SK-N-SH (cell line): ENCODE measurements around the gene DVL2. TPM values are rescaled to one million over a fixed set of nuclear protein-coding genes. Genes with fewer than 3 reads are reported as not detected.

Experiments
- CTCF ChIA-PET: fragments of 300-600, 350-600 bp; formaldehyde crosslinking; extraction: SDS; loops from one replicate; lab custom pipeline; 2021; lab: Yijun Ruan, JAX
- POLR2A ChIA-PET: fragments of 350-600 bp; sonication (Branson Sonifier 250); formaldehyde crosslinking; extraction: SDS; loops from one replicate; lab custom pipeline; 2020; ENCODE audit warnings: antibody characterized with exemption, inconsistent platforms; lab: Yijun Ruan, JAX
- DNase-seq: peaks from one replicate; pipeline ENCODE4 v3.0.0; 2012
- H2AFZ ChIP-seq: fragments of 200-600 bp; sonication (generic); 2 replicates; pipeline ENCODE4 v1.8.1; 2016; ENCODE audit warnings: antibody characterized with exemption, mild to moderate bottlenecking, low read depth
- H3F3A ChIP-seq: fragments of 200-600 bp; sonication (generic); replicated peaks from 2 replicates; pipeline ENCODE3; 2016; ENCODE audit warnings: antibody characterized with exemption, mild to moderate bottlenecking; ENCODE audit not compliant: insufficient read depth
- H3K27ac ChIP-seq, 2 experiments: fragments of 200-500 bp in 1 of 2; fragments of 200-600 bp in 1 of 2; sonication (Bioruptor generic) in 1 of 2; sonication (generic), shearing (Covaris generic) in 1 of 2; 2 replicates each; pipeline versions ENCODE4 v1.5.1 to v1.6.1; 2014 to 2016; ENCODE audit warnings: low read depth in 2 of 2, inconsistent platforms in 1 of 2, low read length in 1 of 2, mild to moderate bottlenecking in 1 of 2, mixed read lengths in 1 of 2
- H3K27me3 ChIP-seq: fragments of 200-600 bp; sonication (generic), shearing (Covaris generic); 2 replicates; pipeline ENCODE4 v1.6.1; 2016; ENCODE audit warnings: mixed run types; ENCODE audit not compliant: insufficient read depth
- H3K36me3 ChIP-seq, 2 experiments: fragments of 200-500 bp in 1 of 2; fragments of 200-600 bp in 1 of 2; sonication (Bioruptor generic) in 1 of 2; sonication (generic) in 1 of 2; replicated peaks in 1 of 2; 2 replicates each; pipeline versions ENCODE3 to v1.5.1; 2014 to 2016; ENCODE audit warnings: low read length in 1 of 2, mild to moderate bottlenecking in 1 of 2; ENCODE audit not compliant: insufficient read depth in 2 of 2, control insufficient read depth in 1 of 2
- H3K4me1 ChIP-seq, 2 experiments: fragments of 200-500 bp in 1 of 2; fragments of 200-600 bp in 1 of 2; sonication (Bioruptor generic) in 1 of 2; sonication (generic), shearing (Covaris generic) in 1 of 2; 2 replicates each; pipeline versions ENCODE4 v1.5.1 to v1.6.1; 2014 to 2016; ENCODE audit warnings: low read depth in 1 of 2, low read length in 1 of 2, mixed run types in 1 of 2; ENCODE audit not compliant: insufficient read depth in 2 of 2, control insufficient read depth in 1 of 2
- H3K4me2 ChIP-seq: fragments of 200-600 bp; sonication (generic), shearing (Covaris generic); 2 replicates; pipeline ENCODE4 v1.6.1; 2017; ENCODE audit warnings: mixed run types
- H3K4me3 ChIP-seq, 2 experiments: fragments of 200-500 bp in 1 of 2; fragments of 200-600 bp in 1 of 2; sonication (Bioruptor generic) in 1 of 2; sonication (generic), shearing (Covaris generic) in 1 of 2; 2 replicates each; pipeline versions ENCODE4 v1.5.1 to v1.8.1; 2014 to 2016; ENCODE audit warnings: low read depth in 2 of 2, inconsistent platforms in 1 of 2, low read length in 1 of 2, mild to moderate bottlenecking in 1 of 2, mixed read lengths in 1 of 2, moderate library complexity in 1 of 2
- H3K79me2 ChIP-seq: fragments of 200-600 bp; sonication (generic); 2 replicates; pipeline ENCODE4 v1.8.1; 2017; ENCODE audit warnings: mild to moderate bottlenecking; ENCODE audit not compliant: insufficient read depth
- H3K9ac ChIP-seq: fragments of 200-600 bp; sonication (generic); 2 replicates; pipeline ENCODE4 v1.6.1; 2017; ENCODE audit warnings: mixed run types
- H3K9me2 ChIP-seq: fragments of 200-600 bp; sonication (generic); 2 replicates; pipeline ENCODE4 v1.6.1; 2017; ENCODE audit warnings: mixed run types
- H3K9me3 ChIP-seq: fragments of 200-600 bp; sonication (generic); 2 replicates; pipeline ENCODE4 v1.6.1; 2017; ENCODE audit warnings: mixed run types, mild to moderate bottlenecking, moderate library complexity
- H4K20me1 ChIP-seq: fragments of 200-600 bp; sonication (generic); 2 replicates; pipeline ENCODE4 v1.6.1; 2017; ENCODE audit warnings: mild to moderate bottlenecking, mixed run types; ENCODE audit not compliant: insufficient read depth
- CHD2 ChIP-seq: fragments of 150-350 bp; IDR thresholded peaks from 2 replicates; pipeline ENCODE4 v1.6.1; 2018; ENCODE audit warnings: low read length; ENCODE audit not compliant: partially characterized antibody
- ELF1 ChIP-seq: IDR thresholded peaks from 2 replicates; pipeline ENCODE4 v1.4.0; 2012
- EP300 ChIP-seq, 2 experiments: IDR thresholded peaks; 2 replicates each; pipeline versions ENCODE4 v1.4.0 to v1.6.1; 2012; ENCODE audit warnings: borderline replicate concordance in 1 of 2, low read depth in 1 of 2, low read length in 1 of 2
- FOSL2 ChIP-seq: IDR thresholded peaks from 2 replicates; pipeline ENCODE4 v1.4.0; 2012; ENCODE audit warnings: low read depth, mild to moderate bottlenecking, moderate library complexity, borderline replicate concordance
- FOXJ3 ChIP-seq: sonication (generic); formaldehyde crosslinking; IDR thresholded peaks from 2 replicates; pipeline ENCODE4 v1.5.1; 2020; ENCODE audit warnings: mild to moderate bottlenecking, missing genetic modification reagents
- FOXM1 ChIP-seq: IDR thresholded peaks from 2 replicates; pipeline ENCODE4 v1.4.0; 2012; ENCODE audit warnings: low read depth, mild to moderate bottlenecking
- GATA2 ChIP-seq: sonication (generic); formaldehyde crosslinking; IDR thresholded peaks from 2 replicates; pipeline ENCODE4 v1.5.0; 2020; ENCODE audit warnings: mild to moderate bottlenecking, missing genetic modification reagents
- MXI1 ChIP-seq: IDR thresholded peaks from 2 replicates; pipeline ENCODE4 v1.6.1; 2012; ENCODE audit warnings: mild to moderate bottlenecking, low read depth, low read length, improper control_type of control experiment
- NFIC ChIP-seq: IDR thresholded peaks from 2 replicates; pipeline ENCODE4 v1.4.0; 2012; ENCODE audit warnings: borderline replicate concordance
- NRF1 ChIP-seq: IDR thresholded peaks from 2 replicates; pipeline ENCODE4 v1.6.1; 2012; ENCODE audit warnings: low read depth, mild to moderate bottlenecking, low read length
- POLR2AphosphoS5 ChIP-seq: IDR thresholded peaks from 2 replicates; pipeline ENCODE4 v1.6.1; 2012; ENCODE audit warnings: low read depth, low read length
- RCOR1 ChIP-seq: fragments of 150-350 bp; IDR thresholded peaks from 2 replicates; pipeline ENCODE4 v1.6.1; 2017; ENCODE audit warnings: antibody characterized with exemption, low read length
- RFX5 ChIP-seq: IDR thresholded peaks from 2 replicates; pipeline ENCODE4 v1.6.1; 2012; ENCODE audit warnings: mild to moderate bottlenecking, improper control_type of control experiment, low read length
- RXRA ChIP-seq: IDR thresholded peaks from 2 replicates; pipeline ENCODE4 v1.4.0; 2012; ENCODE audit warnings: low read depth, mild to moderate bottlenecking, borderline replicate concordance
- SIN3A ChIP-seq: IDR thresholded peaks from 2 replicates; pipeline ENCODE4 v1.6.1; 2012; ENCODE audit warnings: low read depth, mild to moderate bottlenecking, low read length, moderate library complexity, borderline replicate concordance
- SMC3 ChIP-seq: IDR thresholded peaks from 2 replicates; pipeline ENCODE4 v1.6.1; 2012; ENCODE audit warnings: low read depth, low read length, improper control_type of control experiment
- TAF1 ChIP-seq: IDR thresholded peaks from 2 replicates; pipeline ENCODE4 v1.6.1; 2012; ENCODE audit warnings: low read depth, mild to moderate bottlenecking, low read length, moderate library complexity, borderline replicate concordance
- TCF12 ChIP-seq: IDR thresholded peaks from 2 replicates; pipeline ENCODE4 v1.4.0; 2012
- TEAD4 ChIP-seq: IDR thresholded peaks from 2 replicates; pipeline ENCODE4 v1.4.0; 2012; ENCODE audit warnings: mild to moderate bottlenecking, borderline replicate concordance; ENCODE audit not compliant: insufficient read depth
- YY1 ChIP-seq: IDR thresholded peaks from 2 replicates; pipeline ENCODE4 v1.4.0; 2012; ENCODE audit warnings: low read depth, mild to moderate bottlenecking
- WGBS: methylation state at CpG from one replicate; pipeline ENCODE4 v1.1.6; 2017; ENCODE audit warnings: low lambda C conversion rate; 5-methylcytosine and 5-hydroxymethylcytosine counted together
- polyA plus RNA-seq, 3 experiments: library from polyadenylated mRNA; depleted of rRNA; stranded (reverse); fragments of >200 nt; gene quantifications; 2 replicates each; pipeline ENCODE4 v1.2.3, GENCODE V29; 2012
- TF ChIP-seq, protein P1 (sequence below): fragments of 200-600 bp; sonication (generic); IDR thresholded peaks from 2 replicates; pipeline ENCODE4 v1.6.1; 2017; ENCODE audit warnings: antibody characterized with exemption, mild to moderate bottlenecking, moderate library complexity
- TF ChIP-seq, protein P2 (sequence below): IDR thresholded peaks from 2 replicates; pipeline ENCODE4; 2012
- TF ChIP-seq, protein P3 (sequence below): IDR thresholded peaks from 2 replicates; pipeline ENCODE4 v1.4.0; 2012; ENCODE audit warnings: low read depth, borderline replicate concordance
- TF ChIP-seq, protein P4 (sequence below): IDR thresholded peaks from 2 replicates; pipeline ENCODE4 v1.4.0; 2012; ENCODE audit warnings: low read depth
- TF ChIP-seq, protein P5 (sequence below): fragments of 150-350 bp; IDR thresholded peaks from 2 replicates; pipeline ENCODE4 v1.6.1; 2016; ENCODE audit warnings: mild to moderate bottlenecking, low read depth, low read length
- TF ChIP-seq, protein P6 (sequence below): IDR thresholded peaks from 2 replicates; pipeline ENCODE4 v1.4.0; 2012; ENCODE audit warnings: low read depth, borderline replicate concordance
- TF ChIP-seq, protein P7 (sequence below): fragments of 150-350 bp; IDR thresholded peaks from 2 replicates; pipeline ENCODE4 v1.6.1; 2017; ENCODE audit warnings: antibody characterized with exemption, low read length, low read depth, borderline replicate concordance

Gene DVL2
- polyA plus RNA-seq, 1 of the 3 experiments (the other 2 are of a cell fraction), result 8.3 TPM

DNA sequence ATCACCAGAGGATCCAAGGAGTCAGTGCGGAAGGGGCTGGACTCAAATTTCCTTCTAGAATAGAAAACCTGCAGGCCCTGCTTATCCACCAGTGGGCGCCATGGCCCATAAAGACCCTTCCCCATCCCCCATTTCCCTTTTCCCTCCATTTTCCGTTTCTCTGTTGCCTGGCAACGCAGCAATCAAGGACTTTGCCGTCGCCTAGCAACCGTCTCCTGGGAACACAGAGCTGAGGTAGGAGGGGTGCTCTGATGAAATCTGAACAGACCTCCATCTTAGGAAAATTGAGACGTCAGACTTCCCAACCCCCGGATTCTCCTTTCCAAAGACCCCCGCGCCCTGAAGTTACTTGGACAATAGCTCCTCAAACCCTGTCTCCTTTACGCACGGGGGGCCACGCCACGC is 20.4 kb downstream of the DVL2 start:
- peak overlapping the region; percentile 56 to 64 for H3K4me3 ChIP-seq
- H3K9me3 ChIP-seq, result no peaks in the 10 kb centered on the region
- H3K9ac ChIP-seq, result 0 out of 2 replicates have a peak overlapping the region, but pooled peaks have one; percentile 47
- DNase-seq, result peak; percentile 86
- peaks cover 34% of the 10 kb centered on the region for H3F3A ChIP-seq
- H3K4me1 ChIP-seq, result peaks cover 24 to 49% of the 10 kb centered on the region in 2 experiments; a peak in 3 of 4 replicates
- CTCF ChIA-PET, result interaction anchor here (0.5 to 3.7 kb wide), 23 partner anchors 9 to 170 kb away, joined by 3 to 37 read pairs (median 5); partner anchors contain the start of genes CTDNEP1, DVL2, GABARAP and SLC16A11
- peak overlapping the region; percentile 86 to 88 for H3K27ac ChIP-seq
- peak overlapping the region; percentile 97 for H3K4me2 ChIP-seq
- no peak overlapping the region for H2AFZ ChIP-seq
- WGBS, result 7% methylated on average over 15 of the region's 15 CpGs
- H3K9me2 ChIP-seq, result no peaks in the 10 kb centered on the region
- no peaks in the 10 kb centered on the region for H3K27me3 ChIP-seq
- peaks cover 40% of the 10 kb centered on the region for H4K20me1 ChIP-seq
- peaks cover 64% of the 10 kb centered on the region for H3K79me2 ChIP-seq
- H3K36me3 ChIP-seq, result no peaks in the 10 kb centered on the region
- POLR2A ChIA-PET, result interaction anchor here (0.9 to 1.7 kb wide), 5 partner anchors 11 to 201 kb away, joined by 3 to 6 read pairs (median 3); partner anchors contain the start of genes DVL2, PHF23, RNASEK and SLC16A13
- no peak for TF ChIP-seq TEAD4
- TF ChIP-seq, protein P1, sequence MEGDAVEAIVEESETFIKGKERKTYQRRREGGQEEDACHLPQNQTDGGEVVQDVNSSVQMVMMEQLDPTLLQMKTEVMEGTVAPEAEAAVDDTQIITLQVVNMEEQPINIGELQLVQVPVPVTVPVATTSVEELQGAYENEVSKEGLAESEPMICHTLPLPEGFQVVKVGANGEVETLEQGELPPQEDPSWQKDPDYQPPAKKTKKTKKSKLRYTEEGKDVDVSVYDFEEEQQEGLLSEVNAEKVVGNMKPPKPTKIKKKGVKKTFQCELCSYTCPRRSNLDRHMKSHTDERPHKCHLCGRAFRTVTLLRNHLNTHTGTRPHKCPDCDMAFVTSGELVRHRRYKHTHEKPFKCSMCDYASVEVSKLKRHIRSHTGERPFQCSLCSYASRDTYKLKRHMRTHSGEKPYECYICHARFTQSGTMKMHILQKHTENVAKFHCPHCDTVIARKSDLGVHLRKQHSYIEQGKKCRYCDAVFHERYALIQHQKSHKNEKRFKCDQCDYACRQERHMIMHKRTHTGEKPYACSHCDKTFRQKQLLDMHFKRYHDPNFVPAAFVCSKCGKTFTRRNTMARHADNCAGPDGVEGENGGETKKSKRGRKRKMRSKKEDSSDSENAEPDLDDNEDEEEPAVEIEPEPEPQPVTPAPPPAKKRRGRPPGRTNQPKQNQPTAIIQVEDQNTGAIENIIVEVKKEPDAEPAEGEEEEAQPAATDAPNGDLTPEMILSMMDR, result peak; percentile 64
- no peak for TF ChIP-seq NRF1
- TF ChIP-seq, protein P2, sequence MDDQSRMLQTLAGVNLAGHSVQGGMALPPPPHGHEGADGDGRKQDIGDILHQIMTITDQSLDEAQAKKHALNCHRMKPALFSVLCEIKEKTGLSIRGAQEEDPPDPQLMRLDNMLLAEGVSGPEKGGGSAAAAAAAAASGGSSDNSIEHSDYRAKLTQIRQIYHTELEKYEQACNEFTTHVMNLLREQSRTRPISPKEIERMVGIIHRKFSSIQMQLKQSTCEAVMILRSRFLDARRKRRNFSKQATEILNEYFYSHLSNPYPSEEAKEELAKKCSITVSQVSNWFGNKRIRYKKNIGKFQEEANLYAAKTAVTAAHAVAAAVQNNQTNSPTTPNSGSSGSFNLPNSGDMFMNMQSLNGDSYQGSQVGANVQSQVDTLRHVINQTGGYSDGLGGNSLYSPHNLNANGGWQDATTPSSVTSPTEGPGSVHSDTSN, result no peak
- TF ChIP-seq, protein P3, sequence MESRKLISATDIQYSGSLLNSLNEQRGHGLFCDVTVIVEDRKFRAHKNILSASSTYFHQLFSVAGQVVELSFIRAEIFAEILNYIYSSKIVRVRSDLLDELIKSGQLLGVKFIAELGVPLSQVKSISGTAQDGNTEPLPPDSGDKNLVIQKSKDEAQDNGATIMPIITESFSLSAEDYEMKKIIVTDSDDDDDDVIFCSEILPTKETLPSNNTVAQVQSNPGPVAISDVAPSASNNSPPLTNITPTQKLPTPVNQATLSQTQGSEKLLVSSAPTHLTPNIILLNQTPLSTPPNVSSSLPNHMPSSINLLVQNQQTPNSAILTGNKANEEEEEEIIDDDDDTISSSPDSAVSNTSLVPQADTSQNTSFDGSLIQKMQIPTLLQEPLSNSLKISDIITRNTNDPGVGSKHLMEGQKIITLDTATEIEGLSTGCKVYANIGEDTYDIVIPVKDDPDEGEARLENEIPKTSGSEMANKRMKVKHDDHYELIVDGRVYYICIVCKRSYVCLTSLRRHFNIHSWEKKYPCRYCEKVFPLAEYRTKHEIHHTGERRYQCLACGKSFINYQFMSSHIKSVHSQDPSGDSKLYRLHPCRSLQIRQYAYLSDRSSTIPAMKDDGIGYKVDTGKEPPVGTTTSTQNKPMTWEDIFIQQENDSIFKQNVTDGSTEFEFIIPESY, result no peak
- no peak for TF ChIP-seq FOXM1
- TF ChIP-seq, protein P4, sequence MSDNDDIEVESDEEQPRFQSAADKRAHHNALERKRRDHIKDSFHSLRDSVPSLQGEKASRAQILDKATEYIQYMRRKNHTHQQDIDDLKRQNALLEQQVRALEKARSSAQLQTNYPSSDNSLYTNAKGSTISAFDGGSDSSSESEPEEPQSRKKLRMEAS, result no peak
- no peak for TF ChIP-seq FOXJ3 (CRISPR knock-in tag)
- peak; percentile 95 for TF ChIP-seq MXI1
- TF ChIP-seq CHD2, result peak; percentile 88
- TF ChIP-seq ELF1, result no peak
- no peak for TF ChIP-seq RXRA
- TF ChIP-seq FOSL2, result no peak
- TF ChIP-seq, protein P5, sequence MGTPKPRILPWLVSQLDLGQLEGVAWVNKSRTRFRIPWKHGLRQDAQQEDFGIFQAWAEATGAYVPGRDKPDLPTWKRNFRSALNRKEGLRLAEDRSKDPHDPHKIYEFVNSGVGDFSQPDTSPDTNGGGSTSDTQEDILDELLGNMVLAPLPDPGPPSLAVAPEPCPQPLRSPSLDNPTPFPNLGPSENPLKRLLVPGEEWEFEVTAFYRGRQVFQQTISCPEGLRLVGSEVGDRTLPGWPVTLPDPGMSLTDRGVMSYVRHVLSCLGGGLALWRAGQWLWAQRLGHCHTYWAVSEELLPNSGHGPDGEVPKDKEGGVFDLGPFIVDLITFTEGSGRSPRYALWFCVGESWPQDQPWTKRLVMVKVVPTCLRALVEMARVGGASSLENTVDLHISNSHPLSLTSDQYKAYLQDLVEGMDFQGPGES, result no peak
- TF ChIP-seq TCF12, result no peak
- TF ChIP-seq, protein P6, sequence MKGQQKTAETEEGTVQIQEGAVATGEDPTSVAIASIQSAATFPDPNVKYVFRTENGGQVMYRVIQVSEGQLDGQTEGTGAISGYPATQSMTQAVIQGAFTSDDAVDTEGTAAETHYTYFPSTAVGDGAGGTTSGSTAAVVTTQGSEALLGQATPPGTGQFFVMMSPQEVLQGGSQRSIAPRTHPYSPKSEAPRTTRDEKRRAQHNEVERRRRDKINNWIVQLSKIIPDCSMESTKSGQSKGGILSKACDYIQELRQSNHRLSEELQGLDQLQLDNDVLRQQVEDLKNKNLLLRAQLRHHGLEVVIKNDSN, result no peak
- no peak for TF ChIP-seq GATA2 (CRISPR knock-in tag)
- 0 out of 2 replicates have a peak, but pooled peaks have one; percentile 3 for TF ChIP-seq YY1
- TF ChIP-seq TAF1, result no peak
- TF ChIP-seq RFX5, result no peak
- TF ChIP-seq RCOR1, result no peak
- TF ChIP-seq, protein P7, sequence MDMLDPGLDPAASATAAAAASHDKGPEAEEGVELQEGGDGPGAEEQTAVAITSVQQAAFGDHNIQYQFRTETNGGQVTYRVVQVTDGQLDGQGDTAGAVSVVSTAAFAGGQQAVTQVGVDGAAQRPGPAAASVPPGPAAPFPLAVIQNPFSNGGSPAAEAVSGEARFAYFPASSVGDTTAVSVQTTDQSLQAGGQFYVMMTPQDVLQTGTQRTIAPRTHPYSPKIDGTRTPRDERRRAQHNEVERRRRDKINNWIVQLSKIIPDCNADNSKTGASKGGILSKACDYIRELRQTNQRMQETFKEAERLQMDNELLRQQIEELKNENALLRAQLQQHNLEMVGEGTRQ, result no peak
- no peak for TF ChIP-seq POLR2AphosphoS5
- TF ChIP-seq NFIC, result no peak
- peak; percentile 34; the same call in 1 of the 2 replicates for TF ChIP-seq SMC3
- no peak for TF ChIP-seq EP300 (IDR thresholded peaks at IDR 0.05; ENCODE audit: borderline replicate concordance in 1 of 2, low read depth in 1 of 2, low read length in 1 of 2)
- TF ChIP-seq SIN3A, result 0 out of 2 replicates have a peak, but pooled peaks have one; percentile 6
